ENCODE results near the gene FAM171A1.
"Not testable (repeated sequence)": the region's sequence is repeated elsewhere in the genome, so short reads cannot be mapped to it uniquely, and the experiment has no call there.

Gene FAM171A1

GRCh38 chr10:15333909-15334649 is 37.0 kb downstream of the FAM171A1 start:
- TF ChIP-seq CTCF (IDR thresholded peaks at IDR 0.05; ENCODE audit: low read depth, low read length, missing control alignments), result no peak
- H3K4me3 ChIP-seq (ENCODE audit: low read depth, low read length), result no peak overlapping the region
- DNase-seq (ENCODE audit: low read depth), result peak; percentile 52
- in situ Hi-C loops (cut with HindIII; ENCODE audit: low sequenced_read_pairs), result no loop called here

- in situ Hi-C loops (cut with HindIII; ENCODE audit: low sequenced_read_pairs); DNase-seq (ENCODE audit: low read depth); H3K4me3 ChIP-seq (ENCODE audit: low read depth, low read length): not testable (repeated sequence)
Measured at GRCh38 chr10:15333181-15333580, 37.9 kb downstream of the FAM171A1 start.

GRCh38 chr10:15331461-15331860 is 39.6 kb downstream of the FAM171A1 start:
- in situ Hi-C loops (cut with HindIII; ENCODE audit: low sequenced_read_pairs), result no loop called here
- no peak overlapping the region for H3K4me3 ChIP-seq (ENCODE audit: low read depth, low read length)
- DNase-seq (ENCODE audit: low read depth), result no peak
- TF ChIP-seq CTCF (IDR thresholded peaks at IDR 0.05; ENCODE audit: low read depth, low read length, missing control alignments), result no peak

- H3K4me3 ChIP-seq (ENCODE audit: low read depth, low read length), result no peak overlapping the region
- no peak for TF ChIP-seq CTCF (IDR thresholded peaks at IDR 0.05; ENCODE audit: low read depth, low read length, missing control alignments)
- in situ Hi-C loops (cut with HindIII; ENCODE audit: low sequenced_read_pairs), result no loop called here
- no peak for DNase-seq (ENCODE audit: low read depth)
Measured at GRCh38 chr10:15329437-15329836, 41.7 kb downstream of the FAM171A1 start.

GRCh38 chr10:15325944-15326284 is 45.2 kb downstream of the FAM171A1 start:
- DNase-seq (ENCODE audit: low read depth), result no peak
- no peak for TF ChIP-seq CTCF (IDR thresholded peaks at IDR 0.05; ENCODE audit: low read depth, low read length, missing control alignments)
- H3K4me3 ChIP-seq (ENCODE audit: low read depth, low read length), result no peak overlapping the region
- in situ Hi-C loops (cut with HindIII; ENCODE audit: low sequenced_read_pairs), result no loop called here

GRCh38 chr10:15325243-15325943 is 45.7 kb downstream of the FAM171A1 start:
- in situ Hi-C loops (cut with HindIII; ENCODE audit: low sequenced_read_pairs), result no loop called here
- DNase-seq (ENCODE audit: low read depth), result peak; percentile 36
- no peak for TF ChIP-seq CTCF (IDR thresholded peaks at IDR 0.05; ENCODE audit: low read depth, low read length, missing control alignments)
- H3K4me3 ChIP-seq (ENCODE audit: low read depth, low read length), result no peak overlapping the region

- peak; percentile 76 for DNase-seq (ENCODE audit: low read depth)
- no peak for TF ChIP-seq CTCF (IDR thresholded peaks at IDR 0.05; ENCODE audit: low read depth, low read length, missing control alignments)
- in situ Hi-C loops (cut with HindIII; ENCODE audit: low sequenced_read_pairs), result no loop called here
- H3K4me3 ChIP-seq (ENCODE audit: low read depth, low read length), result no peak overlapping the region
Measured at GRCh38 chr10:15324611-15325010, 46.5 kb downstream of the FAM171A1 start.

Data from astrocyte of the cerebellum (primary cell).